Type B pancreatic cell (in vitro differentiated cells): ENCODE measurements around the gene OARD1. TPM values are rescaled to one million over a fixed set of nuclear protein-coding genes. Genes with fewer than 3 reads are reported as not detected.
A peak's percentile ranks its signal among the peaks of the same experiment; 100 is the strongest.

Experiments used
- DNase-seq: peaks from one replicate; pipeline ENCODE4 v3.0.0; 2021; ENCODE audit warnings: mixed read lengths; ENCODE audit not compliant: unreplicated experiment; ENCODE audit errors: extremely low spot score
- H3K27ac Mint-ChIP-seq: 2 replicates; pipeline ENCODE4 v1.8.0; 2021; ENCODE audit warnings: mild to moderate bottlenecking, mixed read lengths
- H3K27me3 Mint-ChIP-seq: 2 replicates; pipeline ENCODE4 v1.8.0; 2021; ENCODE audit warnings: mixed read lengths
- H3K36me3 Mint-ChIP-seq: 2 replicates; pipeline ENCODE4 v1.8.0; 2021; ENCODE audit warnings: mixed read lengths
- H3K4me1 Mint-ChIP-seq: one replicate; pipeline ENCODE4 v1.8.0; 2021; ENCODE audit warnings: mixed read lengths; ENCODE audit not compliant: unreplicated experiment
- H3K4me3 Mint-ChIP-seq: 2 replicates; pipeline ENCODE4 v1.8.0; 2021; ENCODE audit warnings: mild to moderate bottlenecking, mixed read lengths
- H3K9me3 Mint-ChIP-seq: 2 replicates; pipeline ENCODE4 v1.8.0; 2021; ENCODE audit warnings: mixed read lengths
- total RNA-seq: library from RNA; stranded (reverse); gene quantifications from 2 replicates; pipeline ENCODE4 v1.2.1, GENCODE V29; 2021; ENCODE audit warnings: low replicate concordance
- TF ChIP-seq, protein P1 (sequence below): fragments of 200-600 bp; sonication (generic); conservative IDR thresholded peaks from 2 replicates; pipeline ENCODE4 v1.5.0; 2021; ENCODE audit warnings: antibody characterized with exemption, mild to moderate bottlenecking

OARD1 gene
- total RNA-seq, 1 donor from 2014 or later, result 33.7 TPM

DNA sequence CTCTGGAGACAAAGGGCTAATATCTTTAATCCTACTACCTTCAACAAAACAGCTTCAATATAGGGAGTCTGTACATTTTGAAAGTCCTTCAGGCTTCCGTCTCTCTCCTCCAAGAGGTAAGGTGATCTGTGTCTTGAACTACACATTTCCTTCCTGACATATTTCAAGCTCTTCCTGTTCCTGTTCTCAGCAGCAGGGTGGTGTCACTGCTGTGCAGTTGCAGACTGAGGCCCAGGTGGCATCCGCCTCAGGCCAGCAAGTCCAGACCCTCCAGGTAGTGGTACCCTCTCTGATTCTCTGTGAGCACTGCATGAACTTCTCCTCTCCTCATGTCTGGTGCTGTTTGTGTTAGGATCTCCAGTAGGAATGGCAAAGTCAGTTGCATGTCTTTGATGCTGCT lies 8.5 kb upstream of the OARD1 start:
- H3K4me3 Mint-ChIP-seq, result no peak overlapping the region
- TF ChIP-seq, protein P1, sequence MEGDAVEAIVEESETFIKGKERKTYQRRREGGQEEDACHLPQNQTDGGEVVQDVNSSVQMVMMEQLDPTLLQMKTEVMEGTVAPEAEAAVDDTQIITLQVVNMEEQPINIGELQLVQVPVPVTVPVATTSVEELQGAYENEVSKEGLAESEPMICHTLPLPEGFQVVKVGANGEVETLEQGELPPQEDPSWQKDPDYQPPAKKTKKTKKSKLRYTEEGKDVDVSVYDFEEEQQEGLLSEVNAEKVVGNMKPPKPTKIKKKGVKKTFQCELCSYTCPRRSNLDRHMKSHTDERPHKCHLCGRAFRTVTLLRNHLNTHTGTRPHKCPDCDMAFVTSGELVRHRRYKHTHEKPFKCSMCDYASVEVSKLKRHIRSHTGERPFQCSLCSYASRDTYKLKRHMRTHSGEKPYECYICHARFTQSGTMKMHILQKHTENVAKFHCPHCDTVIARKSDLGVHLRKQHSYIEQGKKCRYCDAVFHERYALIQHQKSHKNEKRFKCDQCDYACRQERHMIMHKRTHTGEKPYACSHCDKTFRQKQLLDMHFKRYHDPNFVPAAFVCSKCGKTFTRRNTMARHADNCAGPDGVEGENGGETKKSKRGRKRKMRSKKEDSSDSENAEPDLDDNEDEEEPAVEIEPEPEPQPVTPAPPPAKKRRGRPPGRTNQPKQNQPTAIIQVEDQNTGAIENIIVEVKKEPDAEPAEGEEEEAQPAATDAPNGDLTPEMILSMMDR, result no peak
- peaks cover 31% of the 10 kb centered on the region for H3K36me3 Mint-ChIP-seq

GRCh38 chr6:41079080-41079479 lies 6.9 kb upstream of the OARD1 start:
- Mint-ChIP-seq H3K4me1 (peaks cover 15% of the 10 kb centered on the region), H3K9me3 (no peaks in the 10 kb centered on the region), H3K27ac (no peak overlapping the region), H3K4me3 (no peak overlapping the region), H3K27me3 (no peaks in the 10 kb centered on the region), H3K36me3 (peaks cover 22% of the 10 kb centered on the region)
- no peak for DNase-seq
- TF ChIP-seq, protein P1, result no peak

More for the DNA sequence above, 8.5 kb upstream of the OARD1 start:
- Mint-ChIP-seq H3K4me1 (peaks cover under 1% of the 10 kb centered on the region), H3K9me3 (no peaks in the 10 kb centered on the region), H3K27ac (no peak overlapping the region), H3K27me3 (no peaks in the 10 kb centered on the region)
- DNase-seq, result no peak

- peaks cover 15% of the 10 kb centered on the region for H3K4me1 Mint-ChIP-seq
- no peak for DNase-seq
- no peaks in the 10 kb centered on the region for H3K9me3 Mint-ChIP-seq
- no peaks in the 10 kb centered on the region for H3K27me3 Mint-ChIP-seq
- H3K27ac Mint-ChIP-seq, result no peak overlapping the region
- peaks cover 16% of the 10 kb centered on the region for H3K36me3 Mint-ChIP-seq
- TF ChIP-seq, protein P1, result no peak
- H3K4me3 Mint-ChIP-seq, result no peak overlapping the region
Measured at GRCh38 chr6:41078101-41078500, 5.9 kb upstream of the OARD1 start.

DNA sequence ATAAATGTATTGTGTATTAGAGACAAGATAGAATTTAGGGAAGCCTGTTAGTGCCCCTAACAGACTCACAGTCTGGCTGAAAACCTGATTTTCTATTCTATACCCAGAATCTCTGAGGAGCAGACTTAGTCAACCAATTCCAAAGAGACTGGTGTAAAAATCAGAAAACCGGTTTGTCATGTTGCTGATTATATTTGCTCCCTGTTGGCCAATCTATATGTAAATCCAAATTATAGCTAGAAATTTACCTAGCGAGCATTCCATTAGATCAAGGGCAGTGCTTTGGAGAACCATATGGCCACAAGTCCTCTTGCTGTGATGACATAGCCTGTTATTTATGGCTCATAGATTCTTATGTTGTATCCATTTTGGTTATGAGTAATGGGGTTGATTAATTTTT lies 5.4 kb upstream of the OARD1 start:
- Mint-ChIP-seq H3K36me3 (peaks cover 16% of the 10 kb centered on the region), H3K4me3 (no peak overlapping the region), H3K27me3 (no peaks in the 10 kb centered on the region), H3K9me3 (no peaks in the 10 kb centered on the region), H3K4me1 (peaks cover 15% of the 10 kb centered on the region), H3K27ac (no peak overlapping the region)
- TF ChIP-seq, protein P1, result no peak
- no peak for DNase-seq

- DNase-seq, result no peak
- Mint-ChIP-seq H3K4me3 (peak overlapping the region; percentile 68), H3K4me1 (peaks cover 15% of the 10 kb centered on the region), H3K27ac (peak overlapping the region; percentile 57), H3K27me3 (no peaks in the 10 kb centered on the region), H3K9me3 (no peaks in the 10 kb centered on the region), H3K36me3 (peaks cover 15% of the 10 kb centered on the region)
- TF ChIP-seq, protein P1, result no peak
Measured at GRCh38 chr6:41075651-41076626, 3.8 kb upstream of the OARD1 start.
